Islet precursor cell (in vitro differentiated cells): Measurements from ENCODE around the gene GH1.
"Not testable (repeated sequence)": the region's sequence is repeated elsewhere in the genome, so short reads cannot be mapped to it uniquely, and the experiment has no call there.

ENCODE experiments used
- DNase-seq: peaks from one replicate; pipeline ENCODE4 v3.0.0-alpha.2; 2018

Gene GH1

DNA sequence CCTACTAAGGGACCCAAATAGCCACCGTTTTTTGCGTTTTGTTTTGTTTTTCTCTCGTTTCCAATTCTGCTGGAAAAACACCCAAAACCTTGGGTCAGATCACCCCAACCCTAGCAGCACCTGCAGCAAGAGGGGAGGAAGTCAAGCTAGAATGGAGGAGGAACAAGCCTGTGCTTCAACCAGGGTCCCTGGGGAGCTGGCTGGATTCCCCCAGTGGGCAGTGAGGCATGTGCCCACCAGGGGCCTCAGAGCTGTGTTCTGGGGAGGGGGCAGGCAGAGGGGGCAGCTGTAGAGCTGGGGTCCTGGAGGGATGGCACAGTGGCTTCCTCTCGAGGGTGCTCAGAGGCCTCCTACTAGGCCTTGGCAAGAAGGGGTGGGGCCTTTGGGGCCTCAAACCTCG is 7.0 kb upstream of the GH1 start:
- no peak for DNase-seq

DNA sequence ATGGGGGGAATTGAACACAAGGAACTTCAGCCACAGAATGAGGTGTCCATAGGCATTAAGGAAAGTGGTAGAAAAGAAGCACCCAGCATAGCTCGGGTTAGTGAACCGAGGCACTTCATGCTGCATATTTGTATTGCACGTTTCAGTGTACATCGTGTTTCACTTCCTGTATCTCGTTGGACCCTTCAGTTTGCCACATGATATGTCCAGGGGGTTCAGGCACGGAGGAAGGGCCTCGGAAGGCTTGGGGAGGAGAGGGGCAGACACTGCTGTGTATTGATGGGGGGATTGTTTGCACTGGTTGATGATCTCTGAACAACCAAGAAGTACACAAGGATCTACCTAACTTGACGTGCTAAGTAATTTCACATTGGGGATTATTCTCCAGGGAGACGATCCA is 3.8 kb upstream of the GH1 start:
- not testable (repeated sequence) for DNase-seq

GRCh38 chr17:63920779-63921178 is 2.1 kb upstream of the GH1 start:
- DNase-seq = not testable (repeated sequence)

GRCh38 chr17:63920050-63920449 is 1.4 kb upstream of the GH1 start:
- DNase-seq = not testable (repeated sequence)

DNA sequence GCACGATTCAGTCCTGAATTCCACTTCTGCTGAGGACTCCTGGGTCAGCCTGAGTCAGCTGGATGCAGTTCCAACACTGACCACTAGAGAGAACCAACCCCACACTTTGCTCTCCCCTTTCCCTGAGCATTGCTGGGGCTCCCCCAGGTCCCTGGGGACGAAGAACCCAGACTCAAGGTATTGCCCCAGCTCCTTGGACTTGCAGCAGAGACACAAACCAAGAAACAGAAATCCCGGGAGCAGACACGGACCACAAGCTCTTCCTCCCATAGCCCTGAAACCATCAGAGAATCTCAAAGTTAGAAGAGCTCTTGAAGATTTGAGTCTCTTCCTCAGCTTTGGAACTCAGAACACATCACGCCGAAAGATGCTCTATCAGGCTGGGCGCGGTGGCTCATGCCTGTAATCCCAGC is 678 bp upstream of the GH1 start:
- DNase-seq = no peak

GRCh38 chr17:63918305-63918704 is 334 bp downstream of the GH1 start:
- peak; percentile 83 for DNase-seq

DNA sequence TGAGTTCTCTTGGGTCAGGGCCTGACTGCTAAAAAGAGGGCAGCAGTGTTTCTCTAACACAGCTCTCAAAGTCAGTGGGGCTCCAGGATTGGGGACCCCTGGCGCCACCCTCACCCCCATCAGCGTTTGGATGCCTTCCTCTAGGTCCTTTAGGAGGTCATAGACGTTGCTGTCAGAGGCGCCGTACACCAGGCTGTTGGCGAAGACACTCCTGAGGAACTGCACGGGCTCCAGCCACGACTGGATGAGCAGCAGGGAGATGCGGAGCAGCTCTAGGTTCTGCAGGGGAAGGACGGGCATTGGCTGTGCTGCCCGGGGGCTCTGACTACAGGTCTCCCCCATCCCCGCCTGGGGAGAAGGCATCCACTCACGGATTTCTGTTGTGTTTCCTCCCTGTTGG is 993 bp downstream of the GH1 start:
- peak; percentile 52 for DNase-seq

DNA sequence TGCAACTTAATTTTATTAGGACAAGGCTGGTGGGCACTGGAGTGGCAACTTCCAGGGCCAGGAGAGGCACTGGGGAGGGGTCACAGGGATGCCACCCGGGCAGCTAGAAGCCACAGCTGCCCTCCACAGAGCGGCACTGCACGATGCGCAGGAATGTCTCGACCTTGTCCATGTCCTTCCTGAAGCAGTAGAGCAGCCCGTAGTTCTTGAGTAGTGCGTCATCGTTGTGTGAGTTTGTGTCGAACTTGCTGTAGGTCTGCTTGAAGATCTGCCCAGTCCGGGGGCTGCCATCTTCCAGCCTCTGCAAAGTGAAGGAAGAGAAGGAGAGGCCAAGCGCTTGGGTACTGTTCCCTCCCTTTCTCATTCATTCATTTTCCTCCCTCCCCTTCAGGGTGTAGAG is 1.4 kb downstream of the GH1 start:
- peak; percentile 41 for DNase-seq

DNA sequence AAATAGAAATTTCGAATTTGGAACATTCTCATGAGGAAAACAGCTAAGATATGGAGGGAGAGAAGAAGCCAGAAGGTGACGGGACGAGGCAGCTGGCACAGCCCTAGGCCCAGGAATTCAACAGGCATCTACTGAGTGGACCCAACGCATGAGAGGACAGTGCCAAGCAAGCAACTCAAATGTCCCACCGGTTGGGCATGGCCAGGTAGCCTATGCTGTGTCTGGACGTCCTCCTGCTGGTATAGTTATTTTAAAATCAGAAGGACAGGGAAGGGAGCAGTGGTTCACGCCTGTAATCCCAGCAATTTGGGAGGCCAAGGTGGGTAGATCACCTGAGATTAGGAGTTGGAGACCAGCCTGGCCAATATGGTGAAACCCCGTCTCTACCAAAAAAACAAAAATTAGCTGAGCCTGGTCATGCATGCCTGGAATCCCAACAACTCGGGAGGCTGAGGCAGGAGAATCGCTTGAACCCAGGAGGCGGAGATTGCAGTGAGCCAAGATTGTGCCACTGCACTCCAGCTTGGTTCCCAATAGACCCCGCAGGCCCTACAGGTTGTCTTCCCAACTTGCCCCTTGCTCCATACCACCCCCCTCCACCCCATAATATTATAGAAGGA is 2.0 kb downstream of the GH1 start:
- peak; percentile 36 for DNase-seq

- not testable (repeated sequence) for DNase-seq
Measured at GRCh38 chr17:63915753-63916152, 2.9 kb downstream of the GH1 start.

- DNase-seq = peak; percentile 46
Measured at GRCh38 chr17:63914471-63914870, 4.2 kb downstream of the GH1 start.

DNA sequence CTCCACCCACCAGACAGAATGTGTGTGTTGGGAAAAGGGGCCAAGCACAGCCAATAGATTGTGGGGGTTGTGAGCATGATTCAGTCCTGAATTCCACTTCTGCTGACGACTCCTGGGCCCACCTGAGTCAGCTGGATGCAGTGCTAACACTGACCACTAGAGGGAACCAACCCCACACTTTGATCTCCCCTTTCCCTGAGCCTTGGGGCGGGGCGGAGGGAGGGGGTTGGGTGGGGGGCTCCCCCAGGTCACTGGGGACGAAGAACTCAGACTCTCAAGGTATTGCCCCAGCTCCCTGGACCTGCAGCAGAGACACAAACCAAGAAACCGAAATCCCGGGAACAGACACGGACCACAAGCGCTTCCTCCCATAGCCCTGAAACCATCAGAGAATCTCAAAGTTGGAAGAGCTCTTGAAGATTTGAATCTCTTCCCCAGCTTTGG is 7.0 kb downstream of the GH1 start:
- DNase-seq = peak; percentile 77

GRCh38 chr17:63911041-63911635 is 7.5 kb downstream of the GH1 start, which contains the start of gene CSHL1:
Gene CSHL1, minus strand, starts transcription at chr17:63911258. Its CDS starts 62 bp downstream, at chr17:63911196.
- DNase-seq = peak; percentile 43

GRCh38 chr17:63910096-63910495 is 8.5 kb downstream of the GH1 start:
- DNase-seq = peak; percentile 48

DNA sequence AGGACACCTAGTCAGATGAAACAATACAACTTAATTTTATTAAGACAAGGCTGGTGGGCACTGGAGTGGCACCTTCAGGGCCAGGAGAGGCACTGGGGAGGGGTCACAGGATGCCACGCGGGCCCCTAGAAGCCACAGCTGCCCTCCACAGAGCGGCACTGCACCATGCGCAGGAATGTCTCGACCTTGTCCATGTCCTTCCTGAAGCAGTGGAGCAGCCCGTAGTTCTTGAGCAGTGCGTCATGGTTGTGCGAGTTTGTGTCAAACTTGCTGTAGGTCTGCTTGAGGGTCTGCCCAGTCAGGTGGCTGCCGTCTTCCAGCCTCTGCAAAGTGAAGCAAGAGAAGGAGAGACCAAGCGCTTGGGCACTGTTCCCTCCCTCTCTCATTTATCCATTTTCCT is 9.1 kb downstream of the GH1 start:
- DNase-seq = not testable (repeated sequence)

DNA sequence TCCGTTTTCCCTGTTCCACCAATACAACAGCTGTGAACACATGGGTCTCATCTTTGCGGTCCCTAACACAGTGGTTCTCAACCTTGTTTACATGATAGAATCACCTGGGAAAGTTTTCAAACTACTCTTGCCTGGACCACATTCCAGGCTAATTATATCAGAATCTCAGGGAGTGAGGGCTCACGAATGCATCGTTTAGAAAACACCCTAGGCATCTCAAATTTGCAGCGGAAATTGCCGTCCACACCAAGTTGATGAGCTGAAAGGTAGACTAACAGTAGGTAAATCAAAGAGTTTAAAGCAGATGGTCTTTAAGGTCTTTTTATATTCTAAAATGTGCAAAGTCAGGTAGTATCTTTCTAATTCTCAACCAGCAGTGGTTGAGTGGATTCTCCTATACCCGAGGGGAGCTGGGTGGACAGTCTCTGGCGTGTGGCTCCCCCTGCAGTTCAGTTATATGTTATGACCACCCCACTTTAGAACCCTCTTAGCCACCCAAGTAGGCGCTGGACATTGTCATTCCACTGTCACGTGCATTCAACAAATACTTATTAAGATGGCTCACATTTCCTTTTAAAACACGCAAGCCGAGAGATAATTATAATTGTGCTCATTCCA is 11.4 kb downstream of the GH1 start:
- peak; percentile 60 for DNase-seq

DNA sequence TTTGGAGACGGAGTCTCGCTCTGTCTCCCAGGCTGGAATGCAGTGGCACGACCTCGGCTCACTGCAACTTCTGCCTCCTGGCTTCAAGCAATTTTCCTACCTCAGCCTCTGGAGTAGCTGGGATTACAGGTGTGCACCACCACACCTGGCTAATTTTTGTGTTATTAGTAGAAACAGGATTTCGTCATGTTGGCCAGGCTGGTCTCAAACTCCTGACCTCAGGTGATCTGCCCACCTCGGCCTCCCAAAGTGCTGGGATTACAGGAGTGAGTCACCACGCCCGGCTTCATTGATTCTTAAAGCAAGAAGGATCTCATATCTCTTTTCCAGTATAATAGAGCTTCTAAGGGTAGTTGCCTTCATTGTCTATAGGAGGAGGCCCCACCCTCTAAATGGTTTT is 13.8 kb downstream of the GH1 start:
- DNase-seq = not testable (repeated sequence)

DNA sequence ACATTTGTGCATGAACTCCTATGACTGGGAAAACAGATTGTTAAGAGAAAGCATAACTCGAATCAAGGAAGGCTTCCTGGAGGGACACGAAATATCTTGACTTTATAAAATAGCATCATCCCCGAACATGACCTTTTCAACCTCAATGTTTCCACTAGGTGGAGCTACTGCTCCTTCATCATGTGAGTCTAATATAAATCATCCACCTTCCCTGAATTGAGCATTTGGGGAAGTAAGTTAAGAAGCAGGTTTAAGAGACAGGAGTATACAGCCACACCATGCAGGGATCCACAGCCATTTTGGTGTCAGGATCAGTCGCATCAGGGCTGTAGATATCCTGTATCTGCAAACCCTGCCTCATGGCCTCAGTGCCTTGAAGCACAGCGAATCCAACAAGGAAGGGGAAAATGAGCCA is 14.8 kb downstream of the GH1 start:
- not testable (repeated sequence) for DNase-seq

GRCh38 chr17:63901971-63902370 is 16.7 kb downstream of the GH1 start:
- DNase-seq = not testable (repeated sequence)

- DNase-seq = not testable (repeated sequence)
Measured at GRCh38 chr17:63898899-63899798, 19.5 kb downstream of the GH1 start.

DNA sequence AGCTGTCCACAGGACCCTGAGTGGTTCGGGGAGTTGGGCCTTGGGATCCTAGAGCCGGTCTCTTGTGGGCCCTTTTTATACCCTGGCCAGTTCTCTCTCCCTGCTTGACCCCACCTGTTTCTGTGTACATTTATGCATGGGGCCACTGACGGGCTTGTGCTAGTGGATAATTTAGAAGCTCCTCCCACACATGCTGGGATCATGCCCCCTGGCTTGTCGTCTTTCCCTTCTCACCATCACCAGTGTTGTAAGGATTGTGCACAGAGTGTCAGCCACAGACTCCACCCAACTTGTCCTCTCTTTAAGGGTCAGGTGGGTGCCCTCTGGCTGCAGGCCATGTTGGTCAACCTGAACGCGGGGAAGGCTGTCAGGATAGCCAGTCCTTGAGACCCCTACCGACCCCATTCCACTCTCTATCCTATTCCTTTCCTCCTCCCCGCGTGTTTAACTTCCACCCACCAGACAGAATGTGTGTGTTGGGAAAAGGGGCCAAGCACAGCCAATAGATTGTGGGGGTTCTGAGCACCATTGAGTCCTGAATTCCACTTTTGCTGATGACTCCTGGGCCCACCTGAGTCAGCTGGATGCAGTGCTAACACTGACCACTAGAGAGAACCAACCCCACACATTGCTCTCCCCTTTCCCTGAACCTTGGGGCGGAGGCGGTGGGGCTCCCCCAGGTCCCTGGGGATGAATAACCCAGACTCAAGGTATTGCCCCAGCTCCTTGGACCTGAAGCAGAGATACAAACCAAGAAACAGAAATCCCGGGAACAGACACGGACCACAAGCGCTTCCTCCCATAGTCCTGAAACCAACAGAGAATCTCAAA is 21.9 kb downstream of the GH1 start, which contains the start of gene CSH1:
CSH1 (minus strand) TSS at position 51 of the 831 bp plus-strand sequence. CDS start 63 bp downstream, outside the sequence.
- DNase-seq = not testable (repeated sequence)

- DNase-seq = not testable (repeated sequence)
Measured at GRCh38 chr17:63894821-63895220, 23.8 kb downstream of the GH1 start.
